ENCODE data around the gene NR2E1.

The NR2E1 gene

DNA sequence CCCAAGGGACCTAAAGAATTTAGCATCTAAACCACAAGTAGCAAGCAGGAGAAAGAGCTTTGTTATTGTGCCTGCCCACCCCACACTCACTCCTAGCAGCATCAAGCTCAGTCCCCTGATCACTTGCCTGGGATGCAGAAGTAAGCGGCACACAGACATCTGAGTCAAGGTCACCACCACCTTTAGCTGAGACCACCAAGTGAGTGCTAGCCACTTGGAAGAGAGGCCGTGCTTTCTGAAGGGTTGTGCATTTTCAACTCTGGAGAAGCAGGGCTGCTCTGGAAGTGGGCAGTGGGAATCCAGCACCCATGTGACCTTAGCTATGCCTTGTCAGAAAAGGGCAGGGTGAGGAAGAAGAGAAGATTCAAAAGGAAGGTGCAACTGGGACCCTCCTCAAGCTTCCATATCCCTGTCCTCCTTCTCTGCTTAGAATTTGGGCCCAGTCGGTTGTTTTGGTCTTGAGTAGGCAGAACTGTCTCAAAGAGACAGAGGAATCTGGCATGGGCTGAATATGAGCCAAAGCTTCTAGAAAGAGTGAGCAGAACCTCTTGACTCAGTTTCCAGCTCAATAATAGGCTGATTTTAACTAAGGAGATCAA is 6.2 kb downstream of the NR2E1 start:
- DNase-seq (ENCODE audit: low read depth): no peak

DNA sequence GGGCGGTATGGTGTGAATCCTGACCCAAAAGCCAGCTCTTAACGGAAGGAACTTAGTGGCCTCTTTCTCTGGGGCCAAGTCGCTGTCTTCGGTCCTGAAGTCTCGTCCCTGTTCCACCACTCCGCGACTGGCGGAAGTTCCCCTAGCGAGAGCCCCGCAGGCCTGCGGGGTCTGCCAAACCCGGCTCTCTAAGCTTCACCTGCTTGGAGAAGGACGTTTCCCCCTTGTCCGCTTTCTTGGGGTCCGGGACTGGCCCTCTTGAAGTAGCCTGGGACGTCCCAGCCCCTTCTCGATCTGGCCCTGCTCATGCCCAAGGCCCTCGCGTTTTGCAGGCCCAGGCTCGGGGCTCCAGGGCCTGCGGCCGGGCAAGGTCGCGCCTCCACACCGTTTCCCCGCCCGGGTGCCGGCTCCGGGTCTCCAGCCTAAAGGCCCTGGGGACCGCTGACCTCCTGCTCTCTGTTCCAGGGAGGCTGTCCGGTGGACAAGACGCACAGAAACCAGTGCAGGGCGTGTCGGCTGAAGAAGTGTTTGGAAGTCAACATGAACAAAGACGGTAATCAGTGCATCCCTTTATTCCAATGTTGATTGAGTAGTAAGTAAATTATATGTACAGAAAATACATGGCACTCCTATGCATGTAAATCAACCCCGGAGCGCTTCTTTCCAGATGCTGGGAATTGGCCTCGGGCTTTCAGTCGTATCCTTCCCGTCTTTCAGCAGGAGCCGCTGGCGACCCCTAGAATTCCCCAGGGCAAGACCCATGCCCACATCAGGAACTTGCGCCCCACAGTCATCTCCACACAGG is 8.8 kb downstream of the NR2E1 start:
- peak; percentile 33 for DNase-seq (ENCODE audit: low read depth)

DNA sequence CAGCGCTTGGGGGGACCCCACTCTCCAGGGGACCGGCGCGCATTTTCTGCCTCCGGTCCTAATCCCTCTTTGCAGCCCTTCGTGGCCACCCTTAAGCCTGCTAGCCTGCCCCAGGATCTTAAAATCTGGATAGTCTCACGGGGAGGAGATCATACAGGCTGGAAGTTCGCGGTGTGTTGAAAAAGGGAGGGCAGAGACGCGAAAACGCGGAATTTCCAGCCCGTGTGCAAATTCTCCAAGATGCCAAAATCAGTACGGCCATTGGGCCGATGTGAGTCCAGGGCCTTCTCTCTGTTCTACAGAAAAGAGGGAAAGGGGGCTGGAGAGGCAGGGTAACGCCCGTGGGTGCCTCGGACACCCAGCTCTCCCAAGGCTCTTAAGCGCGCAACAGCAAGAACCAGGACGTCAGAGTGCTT is 9.4 kb downstream of the NR2E1 start:
- DNase-seq (ENCODE audit: low read depth): no peak

GRCh38 chr6:108175592-108176279 is 9.9 kb downstream of the NR2E1 start:
- no peak for DNase-seq (ENCODE audit: low read depth)

- no peak for DNase-seq (ENCODE audit: low read depth)
These were observed 10.7 kb downstream of the NR2E1 start for GRCh38 chr6:108176281-108177089.

DNA sequence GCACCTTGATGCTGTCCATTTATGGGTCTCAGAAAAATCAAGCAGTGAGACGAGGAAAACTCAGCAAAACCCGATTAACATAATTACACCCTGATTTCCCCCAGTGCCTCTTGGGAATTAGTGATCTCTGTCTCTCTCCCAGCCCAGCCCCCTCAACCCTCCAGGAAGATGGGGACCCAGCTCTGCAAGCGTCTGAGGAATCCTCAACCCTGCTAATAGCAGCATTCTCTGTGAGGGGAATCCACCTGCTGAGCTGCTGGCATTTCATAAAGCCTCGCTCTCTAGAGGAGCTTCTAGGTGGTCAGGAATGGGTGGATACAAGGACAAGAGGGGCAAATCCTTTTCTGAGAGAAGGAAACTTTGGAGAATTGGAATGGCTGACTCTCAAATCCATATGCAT is 13.9 kb downstream of the NR2E1 start:
- DNase-seq (ENCODE audit: low read depth): no peak

DNA sequence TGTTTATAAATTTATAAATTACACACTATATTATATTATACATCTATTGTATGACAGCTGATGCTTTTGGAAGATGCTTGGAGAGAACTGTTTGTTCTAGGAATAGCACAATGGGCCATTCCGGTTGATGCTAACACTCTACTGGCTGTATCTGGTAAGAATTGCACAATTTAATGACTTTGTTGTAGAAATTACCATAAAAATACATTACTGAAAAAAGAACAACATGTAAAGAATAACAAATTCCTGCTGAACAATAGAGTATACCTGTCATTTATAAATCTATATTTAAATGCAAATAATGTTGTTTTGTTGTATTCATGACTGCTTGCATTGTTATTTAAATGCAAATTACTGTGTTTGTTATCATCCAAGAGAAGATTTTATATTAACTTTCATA is 14.4 kb downstream of the NR2E1 start:
- DNase-seq (ENCODE audit: low read depth): no peak

DNA sequence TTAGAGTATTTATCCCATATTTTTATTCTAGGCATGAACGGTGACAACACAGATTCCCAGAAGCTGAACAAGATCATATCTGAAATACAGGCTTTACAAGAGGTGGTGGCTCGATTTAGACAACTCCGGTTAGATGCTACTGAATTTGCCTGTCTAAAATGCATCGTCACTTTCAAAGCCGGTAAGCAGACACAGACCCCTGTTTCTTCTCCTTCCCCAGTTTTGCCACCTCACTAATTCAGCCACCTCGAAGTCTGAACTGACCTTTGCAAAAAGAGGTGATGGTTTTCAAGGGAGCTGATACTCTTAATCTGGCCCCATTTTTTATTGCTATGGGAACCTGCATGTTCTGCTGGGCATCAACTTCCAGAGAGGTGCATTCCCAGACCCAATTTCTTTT is 15.0 kb downstream of the NR2E1 start:
- DNase-seq (ENCODE audit: low read depth): no peak

DNA sequence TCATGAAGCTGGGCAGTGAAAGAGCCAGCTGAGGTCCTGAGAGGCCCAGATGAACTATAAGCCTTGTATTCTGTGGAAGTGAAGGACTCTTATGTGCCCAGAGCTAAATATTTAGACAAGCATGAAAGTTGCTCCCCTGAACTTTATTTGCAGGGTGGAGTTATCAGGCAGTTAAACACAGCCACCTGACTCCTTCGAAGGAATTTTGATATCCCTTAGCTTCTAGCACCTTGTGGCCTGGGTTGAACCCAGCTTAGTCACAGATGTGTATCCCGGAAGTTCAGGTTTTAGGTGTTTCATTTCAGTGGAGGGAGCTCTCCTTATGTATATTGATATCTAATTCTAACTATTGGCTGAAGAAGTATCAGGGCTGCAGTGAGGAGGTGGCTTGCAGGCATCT is 20.4 kb downstream of the NR2E1 start:
- no peak for DNase-seq (ENCODE audit: low read depth)

- no peak for DNase-seq (ENCODE audit: low read depth)
These were observed 21.7 kb downstream of the NR2E1 start for GRCh38 chr6:108187519-108187918.

DNA sequence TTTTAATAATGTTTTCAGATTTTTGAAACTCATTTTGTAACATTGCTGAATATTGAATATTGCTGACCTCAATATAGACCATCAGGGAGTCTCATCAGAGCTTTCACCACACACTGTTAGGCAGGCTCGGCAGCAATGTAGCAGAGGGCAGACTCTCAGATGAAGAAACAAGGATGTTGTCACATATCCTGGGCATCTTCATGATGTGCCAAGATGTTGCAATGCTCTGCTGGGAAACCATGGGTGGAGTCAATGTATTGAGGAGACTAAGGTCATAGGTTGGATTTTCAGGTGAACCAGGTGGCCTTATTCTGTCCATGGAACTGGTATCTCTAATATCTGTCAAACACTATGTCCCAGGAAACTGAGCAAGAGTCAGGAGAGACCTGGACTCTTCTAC is 27.3 kb downstream of the NR2E1 start:
- no peak for DNase-seq (ENCODE audit: low read depth)

DNA sequence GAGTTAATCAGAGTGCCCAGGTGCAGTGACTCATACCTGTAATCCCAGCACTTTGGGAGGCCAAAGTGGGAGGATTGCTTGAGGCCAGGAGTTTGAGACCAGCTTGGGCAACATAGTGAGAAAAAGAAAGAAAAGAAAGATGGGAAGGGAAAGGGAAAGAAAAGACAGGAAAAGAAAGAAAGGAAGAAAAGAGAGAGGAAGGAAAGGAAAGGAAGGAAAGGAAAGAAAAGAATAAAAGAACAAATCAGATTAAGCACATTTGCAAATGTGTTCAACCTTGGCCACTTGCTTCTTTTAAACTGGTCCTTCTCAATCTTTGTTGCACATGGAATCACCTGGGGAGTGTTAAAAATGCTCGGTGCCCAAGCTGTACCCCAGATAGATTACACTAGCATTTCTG is 28.0 kb downstream of the NR2E1 start:
- DNase-seq (ENCODE audit: low read depth): no peak

DNA sequence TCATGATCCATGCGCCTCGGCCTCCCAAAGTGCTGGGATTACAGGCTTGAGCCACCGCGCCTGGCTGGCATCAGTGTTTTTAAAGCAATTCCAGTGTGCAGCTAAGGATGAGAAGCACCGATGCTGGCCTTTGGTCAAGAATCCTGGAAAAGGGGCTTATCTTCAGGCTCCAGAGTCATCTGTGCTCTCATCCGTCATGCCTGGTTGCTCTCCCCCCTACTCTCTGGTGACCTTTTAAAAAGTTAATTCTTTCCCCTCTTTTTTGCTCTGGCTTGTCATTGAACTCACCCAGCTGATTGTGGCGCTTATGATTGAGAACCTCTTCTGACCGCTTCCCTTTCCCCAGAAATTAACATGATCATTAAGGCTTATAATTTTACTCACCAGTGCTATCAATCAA is 28.7 kb downstream of the NR2E1 start:
- no peak for DNase-seq (ENCODE audit: low read depth)

- DNase-seq (ENCODE audit: low read depth): no peak
These were observed 29.4 kb downstream of the NR2E1 start for GRCh38 chr6:108195209-108195608.

GRCh38 chr6:108198761-108199498 is 33.1 kb downstream of the NR2E1 start:
- no peak for DNase-seq (ENCODE audit: low read depth)

DNA sequence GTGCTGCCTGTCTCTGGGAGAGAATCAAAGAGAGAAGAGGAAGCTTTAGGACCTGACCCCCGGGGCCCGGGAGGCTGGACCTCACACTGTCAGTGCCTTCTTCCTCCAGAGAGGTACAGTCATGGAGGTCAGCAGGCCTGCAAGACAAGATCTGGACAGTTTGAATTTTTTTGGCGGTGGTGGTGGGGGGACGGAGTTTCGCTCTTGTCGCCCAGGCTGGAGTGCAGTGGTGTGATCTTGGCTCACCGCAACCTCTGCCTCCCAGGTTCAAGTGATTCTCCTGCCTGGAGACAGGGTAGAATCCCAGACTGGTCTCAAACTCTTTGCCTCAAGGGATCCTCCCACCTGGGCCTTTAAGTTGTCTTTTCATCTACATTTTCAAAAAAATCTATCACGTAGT is 34.4 kb downstream of the NR2E1 start:
- DNase-seq (ENCODE audit: low read depth): no peak

DNA sequence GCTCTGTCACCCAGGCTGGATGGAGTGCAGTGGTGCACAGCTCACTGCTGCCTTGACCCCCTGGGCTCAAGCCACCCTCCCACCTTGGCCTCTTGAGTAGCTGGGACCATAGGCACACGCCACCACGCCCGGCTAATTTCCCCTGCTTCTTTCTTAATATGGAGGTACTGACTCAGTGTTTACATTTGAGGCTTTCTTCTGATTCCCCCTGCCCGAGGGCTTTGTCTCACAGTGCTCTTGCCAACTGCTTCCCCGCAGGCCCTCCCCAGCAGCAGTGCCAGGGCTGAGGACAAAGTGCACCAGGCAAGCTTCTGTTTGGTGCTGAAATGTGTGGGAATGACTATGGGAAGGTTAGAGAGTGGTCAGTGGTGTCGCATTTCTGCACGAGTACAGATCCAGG is 34.8 kb downstream of the NR2E1 start:
- no peak for DNase-seq (ENCODE audit: low read depth)

GRCh38 chr6:108203189-108204112 is 37.6 kb downstream of the NR2E1 start:
- DNase-seq (ENCODE audit: low read depth): no peak

GRCh38 chr6:108207013-108207412 is 41.2 kb downstream of the NR2E1 start:
- no peak for DNase-seq (ENCODE audit: low read depth)

DNA sequence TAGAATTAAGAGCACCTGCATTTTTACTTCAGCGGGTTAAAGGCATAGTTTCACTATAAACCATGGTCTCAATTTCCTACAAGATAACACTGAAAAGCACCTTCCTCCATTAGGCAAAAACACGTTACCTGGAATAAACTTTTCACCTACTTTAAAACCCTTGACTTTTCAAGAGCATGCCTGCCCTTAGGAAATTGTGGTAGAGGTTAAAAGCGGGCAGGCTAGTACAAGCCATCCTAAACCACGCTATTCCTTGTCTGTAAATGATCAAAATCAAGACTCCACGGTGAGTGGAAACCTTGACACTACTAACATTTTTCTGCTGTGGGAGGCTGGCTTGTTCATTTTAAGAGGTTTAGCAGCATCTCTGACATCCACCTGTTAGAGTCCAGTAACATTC is 43.9 kb downstream of the NR2E1 start:
- no peak for DNase-seq (ENCODE audit: low read depth)

GRCh38 chr6:108210556-108210955 is 44.7 kb downstream of the NR2E1 start:
- peak; percentile 7 for DNase-seq (ENCODE audit: low read depth)
